NB4 (cell line): Measurements from ENCODE around the gene NTN1.

ENCODE experiments used
- DNase-seq: peaks from one replicate; pipeline ENCODE4 v3.0.0; 2010; ENCODE audit warnings: low read depth
- H3K4me3 ChIP-seq: one replicate; pipeline ENCODE4 v1.5.1; 2011; ENCODE audit warnings: mild to moderate bottlenecking, low read depth, low read length, moderate library complexity
- CTCF ChIP-seq: IDR thresholded peaks from one replicate; pipeline ENCODE4 v1.5.1; 2012; ENCODE audit warnings: low read depth, low read length
- MAX ChIP-seq: IDR thresholded peaks from 2 replicates; pipeline ENCODE4 v1.6.1; 2011; ENCODE audit warnings: low read depth, low read length
- MYC ChIP-seq: IDR thresholded peaks from 2 replicates; pipeline ENCODE4 v1.6.1; 2011; ENCODE audit warnings: low read depth, low read length
- POLR2A ChIP-seq: IDR thresholded peaks from 2 replicates; pipeline ENCODE4 v1.6.1; 2011; ENCODE audit warnings: mild to moderate bottlenecking; ENCODE audit not compliant: insufficient read length; ENCODE audit errors: extremely low read depth

Gene NTN1

GRCh38 chr17:9189870-9190269, 168.6 kb downstream of the NTN1 start:
- no peak overlapping the region for H3K4me3 ChIP-seq
- no peak for TF ChIP-seq CTCF
- TF ChIP-seq MAX = no peak
- no peak for TF ChIP-seq POLR2A
- TF ChIP-seq MYC = no peak

GRCh38 chr17:9192010-9192409, 170.7 kb downstream of the NTN1 start:
- TF ChIP-seq MAX (no peak), POLR2A (no peak), CTCF (no peak), MYC (no peak)
- DNase-seq = no peak
- H3K4me3 ChIP-seq = no peak overlapping the region

More at GRCh38 chr17:9189870-9190269, 168.6 kb downstream of the NTN1 start:
- no peak for DNase-seq

GRCh38 chr17:9195411-9195810, 174.1 kb downstream of the NTN1 start:
- no peak for DNase-seq
- TF ChIP-seq CTCF = no peak

GRCh38 chr17:9195961-9196670, 174.8 kb downstream of the NTN1 start:
- no peak for TF ChIP-seq MYC
- TF ChIP-seq CTCF = no peak
- no peak for TF ChIP-seq MAX
- no peak for TF ChIP-seq POLR2A
- DNase-seq = no peak
- H3K4me3 ChIP-seq = no peak overlapping the region

More at GRCh38 chr17:9195411-9195810, 174.1 kb downstream of the NTN1 start:
- H3K4me3 ChIP-seq = no peak overlapping the region

GRCh38 chr17:9199571-9200551, 178.6 kb downstream of the NTN1 start:
- TF ChIP-seq CTCF = no peak
- TF ChIP-seq MYC = no peak
- no peak for TF ChIP-seq MAX
- TF ChIP-seq POLR2A = no peak
- DNase-seq = no peak
- no peak overlapping the region for H3K4me3 ChIP-seq
